Measurements from ENCODE around the gene RASGRF1. TPM values are rescaled to one million over a fixed set of nuclear protein-coding genes. Genes with fewer than 3 reads are reported as not detected.

The RASGRF1 gene
- under 1 TPM in 1 of 4 donors, not detected in 3; 0.80 TPM for total RNA-seq

- H3K27me3 ChIP-seq = peaks cover 81% of the 10 kb centered on the region
- no peak within 1 kb of the TSS for H3K27ac ChIP-seq
- whole genome bisulfite sequencing = 2% methylated on average over 53 of the region's 61 CpGs
- no peaks in the 10 kb centered on the region for H3K9me3 ChIP-seq
- peak within 1 kb of the TSS; percentile 34 for H3K4me3 ChIP-seq
- H3K36me3 ChIP-seq = no peaks in the 10 kb centered on the region
- peak in 1 of 2 donors; percentile 58 for DNase-seq (ENCODE audit: low spot score in 2 of 2)
- no peak for TF ChIP-seq EP300 (IDR thresholded peaks at IDR 0.05)
- TF ChIP-seq POLR2A (IDR thresholded peaks at IDR 0.05) = no peak
- no peak for TF ChIP-seq POLR2AphosphoS5 (IDR thresholded peaks at IDR 0.05)
- TF ChIP-seq CTCF (IDR thresholded peaks at IDR 0.05) = no peak
- H3K4me1 ChIP-seq = peaks cover 25% of the 10 kb centered on the region
Observed at GRCh38 chr15:79090487-79091203, at the start of gene RASGRF1. Gene RASGRF1, minus strand, starts transcription at chr15:79090780. Its CDS starts 282 bp downstream, at chr15:79090498.

- H3K4me1 ChIP-seq = no peaks in the 10 kb centered on the region
- peaks cover 15% of the 10 kb centered on the region for H3K27me3 ChIP-seq
- TF ChIP-seq POLR2A (IDR thresholded peaks at IDR 0.05) (no peak), POLR2AphosphoS5 (IDR thresholded peaks at IDR 0.05) (no peak), CTCF (IDR thresholded peaks at IDR 0.05) (no peak), EP300 (IDR thresholded peaks at IDR 0.05) (no peak)
- H3K36me3 ChIP-seq = no peaks in the 10 kb centered on the region
- H3K9me3 ChIP-seq = no peaks in the 10 kb centered on the region
- DNase-seq (ENCODE audit: low spot score in 2 of 2) = no peak
- 73% methylated on average over 3 of the region's 3 CpGs for WGBS
- H3K27ac ChIP-seq = no peak overlapping the region
- no peak overlapping the region for H3K4me3 ChIP-seq
Observed at GRCh38 chr15:79136434-79137046, 46.0 kb upstream of the RASGRF1 start.

- H3K36me3 ChIP-seq = no peaks in the 10 kb centered on the region
- no peak overlapping the region for H3K4me3 ChIP-seq
- peaks cover 3% of the 10 kb centered on the region for H3K9me3 ChIP-seq
- H3K27me3 ChIP-seq = peaks cover 15% of the 10 kb centered on the region
- WGBS = 95% methylated on average over 2 of the region's 2 CpGs
- H3K4me1 ChIP-seq = no peaks in the 10 kb centered on the region
- no peak for TF ChIP-seq POLR2A (IDR thresholded peaks at IDR 0.05)
- TF ChIP-seq EP300 (IDR thresholded peaks at IDR 0.05) = no peak
- no peak for TF ChIP-seq POLR2AphosphoS5 (IDR thresholded peaks at IDR 0.05)
- no peak for TF ChIP-seq CTCF (IDR thresholded peaks at IDR 0.05)
- DNase-seq (ENCODE audit: low spot score in 2 of 2) = no peak
- no peak overlapping the region for H3K27ac ChIP-seq
Observed at GRCh38 chr15:79133309-79133708, 42.7 kb upstream of the RASGRF1 start.

GRCh38 chr15:79132770-79133169 is 42.2 kb upstream of the RASGRF1 start:
- H3K9me3 ChIP-seq = peaks cover 3% of the 10 kb centered on the region
- H3K27me3 ChIP-seq = peaks cover 13% of the 10 kb centered on the region
- 83% methylated on average over 1 of the region's 1 CpG for WGBS
- no peaks in the 10 kb centered on the region for H3K36me3 ChIP-seq
- no peak for DNase-seq (ENCODE audit: low spot score in 2 of 2)
- H3K27ac ChIP-seq = no peak overlapping the region
- TF ChIP-seq POLR2A (IDR thresholded peaks at IDR 0.05) = no peak
- no peak for TF ChIP-seq CTCF (IDR thresholded peaks at IDR 0.05)
- TF ChIP-seq POLR2AphosphoS5 (IDR thresholded peaks at IDR 0.05) = no peak
- no peak for TF ChIP-seq EP300 (IDR thresholded peaks at IDR 0.05)
- no peaks in the 10 kb centered on the region for H3K4me1 ChIP-seq
- H3K4me3 ChIP-seq = no peak overlapping the region

GRCh38 chr15:79132361-79132760 is 41.8 kb upstream of the RASGRF1 start:
- Histone ChIP-seq H3K27me3 (peaks cover 10% of the 10 kb centered on the region), H3K4me3 (no peak overlapping the region), H3K27ac (no peak overlapping the region), H3K9me3 (peaks cover 3% of the 10 kb centered on the region), H3K4me1 (no peaks in the 10 kb centered on the region), H3K36me3 (no peaks in the 10 kb centered on the region)
- no peak for DNase-seq (ENCODE audit: low spot score in 2 of 2)
- TF ChIP-seq POLR2AphosphoS5 (IDR thresholded peaks at IDR 0.05) = no peak
- no peak for TF ChIP-seq POLR2A (IDR thresholded peaks at IDR 0.05)
- TF ChIP-seq CTCF (IDR thresholded peaks at IDR 0.05) = no peak
- no peak for TF ChIP-seq EP300 (IDR thresholded peaks at IDR 0.05)
